DMS79 (cell line): ENCODE results near the gene OR10X1.

Source experiments
- DNase-seq: peaks from one replicate; lab custom pipeline; 2025; lab: John Stamatoyannopoulos, UW

OR10X1 gene, protein sequence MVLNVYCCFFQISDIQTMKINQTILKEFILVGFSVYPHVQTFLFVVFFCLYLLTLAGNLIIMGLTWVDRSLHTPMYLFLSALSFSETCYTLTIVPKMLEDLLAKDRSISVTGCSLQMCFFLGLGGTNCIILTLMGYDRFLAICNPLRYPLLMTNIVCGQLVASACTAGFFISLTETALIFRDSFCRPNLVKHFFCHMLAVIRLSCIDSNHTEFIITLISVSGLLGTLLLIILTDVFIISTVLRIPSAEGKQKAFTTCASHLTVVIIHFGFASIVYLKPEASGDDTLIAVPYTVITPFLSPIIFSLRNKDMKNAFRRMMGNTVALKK

DNA sequence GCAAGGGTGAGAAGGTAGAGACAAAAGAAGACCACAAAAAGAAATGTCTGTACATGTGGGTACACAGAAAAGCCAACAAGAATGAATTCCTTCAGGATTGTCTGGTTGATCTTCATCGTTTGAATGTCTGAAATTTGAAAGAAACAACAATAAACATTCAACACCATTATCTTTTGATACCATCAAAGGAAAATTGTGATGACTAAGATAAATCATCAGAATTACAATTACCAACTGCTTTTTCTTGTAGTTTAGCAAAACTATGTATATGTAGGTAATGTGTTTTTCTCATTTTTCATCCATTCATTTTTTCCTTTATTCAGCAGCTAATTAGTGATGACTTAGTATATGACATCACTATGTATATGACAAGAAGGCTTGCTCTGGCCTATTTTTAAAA, at the start of gene OR10X1:
Gene OR10X1, minus strand, starts transcription at position 167 of the 400 bp plus-strand sequence. Its CDS starts 0 bp downstream, at position 167.
- DNase-seq: no peak

GRCh38 chr1:158613764-158614163, 34.1 kb upstream of the OR10X1 start:
- no peak for DNase-seq

DNA sequence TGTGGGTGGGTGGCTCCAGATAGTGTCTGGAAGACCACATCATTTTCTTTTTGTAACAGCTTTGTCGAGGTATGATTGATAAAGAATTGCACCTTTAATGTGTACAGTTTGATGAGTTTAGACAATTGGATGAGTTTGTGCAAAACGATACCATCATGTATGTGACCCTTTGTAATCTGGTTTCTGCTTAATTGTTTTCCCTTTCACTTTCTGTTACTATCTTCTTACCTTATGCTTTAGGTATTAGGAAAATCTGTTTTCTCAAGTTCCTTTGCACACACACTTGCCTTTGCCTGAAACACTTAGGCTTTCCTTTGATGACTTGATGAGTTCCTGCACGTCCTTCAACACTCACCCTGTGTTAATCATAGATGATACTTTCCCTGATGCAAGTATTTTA, 32.2 kb upstream of the OR10X1 start:
- no peak for DNase-seq

- no peak for DNase-seq
These were observed 27.6 kb upstream of the OR10X1 start for GRCh38 chr1:158607296-158607695.

- no peak for DNase-seq
These were observed 25.3 kb upstream of the OR10X1 start, which contains the start of gene OR10Z1 for GRCh38 chr1:158604968-158605367. Gene OR10Z1 (plus strand): TSS chr1:158605268. CDS start chr1:158606439, 1,171 bp downstream.

GRCh38 chr1:158600735-158601134, 21.0 kb upstream of the OR10X1 start:
- DNase-seq: no peak

- DNase-seq: no peak
These were observed 7.2 kb upstream of the OR10X1 start for GRCh38 chr1:158586942-158587341.

DNA sequence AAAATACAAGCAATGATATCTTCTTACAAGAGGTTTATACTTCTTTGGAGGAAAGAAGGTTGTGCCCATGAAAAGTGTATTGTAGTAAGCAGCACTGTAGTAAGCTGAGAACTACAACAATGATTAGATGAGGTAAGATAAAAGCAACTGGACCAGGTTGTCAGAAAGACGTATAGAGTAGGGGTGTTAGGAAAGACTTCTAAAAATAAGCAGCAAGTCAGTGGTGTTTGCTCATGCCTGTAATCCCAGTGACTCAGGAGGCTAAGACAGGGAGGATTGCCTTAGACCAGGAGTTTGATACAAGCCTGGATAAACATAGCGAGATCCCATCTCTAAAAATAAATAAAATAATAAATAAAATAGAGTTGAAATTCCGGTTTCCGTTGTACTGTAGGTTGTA, 4.3 kb upstream of the OR10X1 start:
- DNase-seq: no peak

GRCh38 chr1:158577561-158577960, 2.1 kb downstream of the OR10X1 start:
- no peak for DNase-seq

DNA sequence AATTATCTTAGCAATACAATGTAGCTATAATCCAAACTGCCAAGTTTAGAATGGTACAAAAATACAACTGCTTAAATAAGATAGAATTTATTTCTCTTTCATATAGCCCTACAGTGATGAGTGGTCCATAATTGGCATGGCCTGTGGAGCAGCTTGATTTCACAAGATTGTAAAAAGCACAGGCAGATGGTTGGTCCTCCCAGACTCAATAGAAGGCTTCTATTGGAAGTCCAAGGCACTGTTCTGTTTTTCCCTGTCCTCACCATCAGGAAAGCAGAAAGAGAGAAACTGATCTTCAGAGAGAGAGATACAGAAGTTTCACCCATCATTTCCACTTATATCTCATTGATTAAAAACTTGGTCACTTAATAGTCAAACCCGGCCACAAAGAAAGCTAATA, 7.5 kb downstream of the OR10X1 start:
- DNase-seq: no peak

DNA sequence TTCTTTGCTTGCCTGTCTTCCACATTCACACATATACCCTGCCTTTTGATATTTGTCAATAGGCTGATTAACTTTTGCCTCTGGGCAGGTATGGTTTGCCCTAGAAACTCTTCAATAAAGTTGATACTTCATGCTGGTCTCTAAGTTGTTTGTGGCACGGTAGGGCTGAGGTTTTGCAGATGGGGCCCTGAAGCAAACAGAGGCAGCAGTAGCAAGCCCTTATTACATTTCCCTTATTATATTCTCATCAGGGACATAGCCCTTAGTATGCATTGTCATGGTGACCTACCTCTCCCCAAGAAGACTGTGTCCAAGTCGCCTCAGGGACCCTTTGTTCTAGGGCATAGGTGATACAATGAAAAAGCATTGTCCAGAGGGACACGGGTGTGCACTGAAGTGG, 9.2 kb downstream of the OR10X1 start, which contains the start of gene OR6P1:
Gene OR6P1, minus strand, starts transcription at position 101 of the 400 bp plus-strand sequence. CDS start 6,976 bp downstream, outside the sequence.
- no peak for DNase-seq

- no peak for DNase-seq
These were observed 15.1 kb downstream of the OR10X1 start for GRCh38 chr1:158564608-158565007.

GRCh38 chr1:158563853-158564252, 15.8 kb downstream of the OR10X1 start:
- no peak for DNase-seq

DNA sequence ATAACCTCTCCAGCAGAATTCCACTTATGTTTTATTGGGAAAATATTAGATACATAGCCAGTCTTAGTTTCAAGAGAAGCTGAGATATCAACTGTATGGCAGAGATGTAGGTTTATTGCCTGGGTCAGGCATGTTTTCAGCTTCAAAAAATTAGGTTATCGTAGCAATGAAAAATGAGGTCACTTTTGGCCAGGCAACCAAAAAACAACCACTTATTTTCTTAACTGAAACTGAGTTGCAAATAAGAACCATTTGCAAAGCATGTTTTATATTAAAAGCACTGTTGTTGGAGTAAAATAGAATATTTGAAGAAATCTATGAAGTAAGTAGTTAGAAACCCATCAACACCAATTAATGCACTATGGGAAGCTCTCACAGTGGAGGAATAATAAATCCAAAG, 20.0 kb downstream of the OR10X1 start:
- DNase-seq: no peak

GRCh38 chr1:158554352-158554751, 25.3 kb downstream of the OR10X1 start, which contains the start of gene OR6Y1:
Gene OR6Y1 (minus strand): TSS chr1:158554405. CDS start chr1:158548105, 6,300 bp downstream.
- DNase-seq: no peak

DNA sequence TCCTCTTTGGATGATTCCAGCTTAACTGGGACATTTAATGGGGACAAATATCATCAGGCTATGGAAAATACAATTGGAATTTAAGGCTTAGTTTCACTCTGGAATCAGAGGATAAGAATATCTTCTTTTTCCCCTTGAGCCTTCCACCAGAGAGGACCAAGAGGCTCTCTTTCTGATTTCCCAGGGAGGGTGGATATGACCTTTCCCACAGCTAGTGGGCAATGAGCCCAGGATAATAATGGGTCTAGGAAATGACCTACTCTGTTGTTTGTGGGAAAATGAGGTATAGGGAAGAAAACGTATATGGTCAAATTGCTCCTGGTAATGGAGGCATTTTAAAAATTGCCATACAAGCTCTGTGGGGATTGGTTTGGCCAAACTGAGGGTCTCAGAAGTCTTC, 27.4 kb downstream of the OR10X1 start:
- DNase-seq: no peak

DNA sequence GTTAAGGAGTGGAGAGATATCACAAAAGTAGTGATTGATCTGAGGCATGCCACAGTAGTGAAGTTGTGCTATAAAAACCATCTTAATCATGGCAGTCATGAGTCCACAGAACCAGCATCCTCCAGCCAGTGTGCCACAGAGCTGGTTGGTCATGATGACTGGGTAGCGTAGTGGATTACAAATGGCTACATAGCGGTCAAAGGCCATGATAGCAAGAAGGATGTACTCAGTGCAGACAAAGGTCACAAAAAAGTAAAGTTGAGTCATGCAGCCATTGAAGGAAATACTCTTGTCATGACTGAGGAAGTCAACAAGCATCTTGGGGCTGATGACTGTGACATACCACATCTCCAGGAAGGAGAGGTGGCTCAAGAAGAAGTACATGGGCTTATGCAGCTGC, 32.2 kb downstream of the OR10X1 start:
- DNase-seq: no peak

GRCh38 chr1:158537609-158538008, 42.1 kb downstream of the OR10X1 start:
- DNase-seq: no peak

DNA sequence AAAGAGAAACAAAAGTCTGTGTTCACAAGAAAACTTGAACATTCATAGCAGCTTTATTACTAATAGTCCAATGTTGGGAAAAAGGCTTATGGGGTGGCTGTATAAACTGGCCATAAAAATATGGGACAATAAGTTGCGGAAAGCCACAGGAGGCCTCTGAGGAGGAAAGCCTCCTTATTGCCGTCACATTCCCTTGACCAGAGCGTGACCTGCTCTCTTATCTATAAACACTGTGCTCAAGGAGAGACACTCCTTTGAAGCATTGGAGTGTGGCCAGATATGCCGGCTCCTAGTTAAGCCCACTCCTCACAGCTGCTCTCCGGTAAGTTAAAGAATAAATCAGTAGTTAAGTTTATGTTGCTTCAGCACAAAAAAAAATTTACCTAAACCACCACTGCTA, 45.2 kb downstream of the OR10X1 start:
- DNase-seq: no peak
